GM18867 (cell line): ENCODE data around the gene GPRIN3.
"Not testable (repeated sequence)": the region's sequence is repeated elsewhere in the genome, so short reads cannot be mapped to it uniquely, and the experiment has no call there.

ENCODE experiments used
- ATAC-seq: cut with Tn5 transposase; IDR thresholded peaks from one replicate; pipeline ENCODE4 v1.9.1; 2021; ENCODE audit warnings: mild to moderate bottlenecking, moderate library complexity; ENCODE audit not compliant: unreplicated experiment

The GPRIN3 gene

GRCh38 chr4:89221167-89221867 lies 86.3 kb downstream of the GPRIN3 start:
- ATAC-seq, result no peak

- ATAC-seq, result no peak
Measured at GRCh38 chr4:89218587-89218986, 89.0 kb downstream of the GPRIN3 start.

DNA sequence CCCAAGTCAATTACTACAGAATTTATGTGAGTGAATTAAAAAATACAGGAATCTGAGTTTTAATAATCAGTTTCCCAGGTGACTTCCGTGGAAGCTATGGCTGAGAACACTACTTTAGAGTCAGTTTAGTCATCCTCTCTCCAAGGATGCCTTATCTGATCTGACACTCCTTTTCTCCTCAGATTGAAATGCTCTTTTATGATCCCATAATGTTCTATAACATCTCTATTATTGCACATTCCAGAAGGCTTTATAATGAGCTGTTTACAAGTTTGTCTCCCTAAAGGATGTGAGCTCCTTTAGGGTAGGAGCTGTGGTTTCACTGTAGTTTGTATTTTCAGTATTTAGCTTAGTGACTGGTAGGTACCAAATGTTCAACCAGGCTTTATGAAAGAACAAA lies 90.0 kb downstream of the GPRIN3 start:
- ATAC-seq, result no peak

DNA sequence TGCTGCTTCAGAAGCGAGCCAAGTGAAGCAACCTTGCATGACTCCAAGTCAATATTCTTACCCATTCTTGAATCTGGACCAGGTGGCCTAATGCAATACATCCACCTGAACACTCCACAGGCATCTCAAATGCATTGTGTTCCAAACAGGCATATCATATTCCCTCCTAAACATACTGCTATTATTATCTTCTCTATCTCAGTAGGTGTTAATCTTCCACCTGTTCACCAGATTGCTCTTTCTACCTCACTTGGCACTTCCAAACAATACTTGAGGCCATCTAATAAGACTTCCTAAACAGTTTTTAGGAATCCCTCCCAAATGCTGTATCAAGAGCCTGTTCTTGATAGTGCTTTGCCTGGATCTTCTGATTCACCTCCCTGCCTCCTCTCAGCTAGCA lies 90.7 kb downstream of the GPRIN3 start:
- no peak for ATAC-seq

DNA sequence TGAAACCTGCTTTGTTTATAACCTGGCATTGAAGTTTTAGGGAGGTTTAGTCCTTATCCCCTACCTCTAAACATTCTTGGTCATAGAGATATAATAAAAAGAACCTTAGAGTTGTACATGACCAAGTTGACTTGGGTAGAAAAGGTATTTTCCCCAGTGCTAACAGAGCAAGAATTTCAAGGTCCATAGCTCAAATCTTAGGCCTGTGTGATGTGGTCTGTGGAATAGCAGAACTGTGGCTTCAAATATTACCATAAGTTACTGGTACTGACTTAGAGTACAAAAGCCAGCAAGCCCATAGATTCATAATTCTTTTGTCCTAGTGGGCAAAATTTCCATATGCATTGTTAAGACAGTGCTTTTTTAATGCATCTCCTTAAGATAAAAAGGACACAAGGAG lies 91.2 kb downstream of the GPRIN3 start:
- ATAC-seq, result no peak

DNA sequence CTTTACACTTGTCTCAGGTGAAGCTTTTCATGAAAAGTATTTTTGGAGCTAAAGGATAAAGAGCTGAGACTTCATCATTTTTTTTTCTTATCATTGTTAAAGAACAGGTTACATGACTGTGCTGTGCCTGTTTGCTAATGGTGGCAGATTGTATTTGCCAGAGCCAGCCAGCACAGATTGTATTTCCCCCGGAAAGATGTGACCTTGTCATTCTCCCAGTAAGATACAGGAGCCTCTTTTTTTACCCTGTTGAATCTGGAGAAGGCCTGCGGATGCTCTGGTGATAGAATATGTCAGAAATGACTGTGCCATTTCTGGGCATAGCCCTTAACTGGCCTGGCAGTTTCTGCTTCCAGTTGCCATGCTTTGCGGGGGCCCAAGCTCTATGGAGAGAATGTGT lies 91.9 kb downstream of the GPRIN3 start:
- ATAC-seq, result no peak

DNA sequence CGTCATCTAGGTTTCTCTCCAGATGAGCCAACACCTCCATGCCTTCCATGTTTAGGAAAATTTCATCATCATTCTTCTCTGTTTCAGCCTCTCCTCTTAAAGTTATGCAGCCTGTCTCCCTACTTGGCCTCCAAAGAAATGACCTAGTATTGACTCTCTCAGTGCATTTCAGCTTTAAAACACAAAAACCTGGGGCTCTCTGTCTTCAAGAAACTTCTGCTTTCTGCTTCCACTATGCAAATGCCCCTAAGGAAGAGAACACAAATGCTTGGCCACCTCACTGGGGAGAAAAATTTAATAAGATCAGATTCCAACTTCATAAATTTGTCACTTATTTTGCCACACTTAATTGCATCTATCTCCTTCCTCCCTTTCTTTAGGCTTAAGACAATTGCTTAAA lies 93.3 kb downstream of the GPRIN3 start:
- ATAC-seq, result no peak

- ATAC-seq, result no peak
Measured at GRCh38 chr4:89213382-89213701, 94.3 kb downstream of the GPRIN3 start.

DNA sequence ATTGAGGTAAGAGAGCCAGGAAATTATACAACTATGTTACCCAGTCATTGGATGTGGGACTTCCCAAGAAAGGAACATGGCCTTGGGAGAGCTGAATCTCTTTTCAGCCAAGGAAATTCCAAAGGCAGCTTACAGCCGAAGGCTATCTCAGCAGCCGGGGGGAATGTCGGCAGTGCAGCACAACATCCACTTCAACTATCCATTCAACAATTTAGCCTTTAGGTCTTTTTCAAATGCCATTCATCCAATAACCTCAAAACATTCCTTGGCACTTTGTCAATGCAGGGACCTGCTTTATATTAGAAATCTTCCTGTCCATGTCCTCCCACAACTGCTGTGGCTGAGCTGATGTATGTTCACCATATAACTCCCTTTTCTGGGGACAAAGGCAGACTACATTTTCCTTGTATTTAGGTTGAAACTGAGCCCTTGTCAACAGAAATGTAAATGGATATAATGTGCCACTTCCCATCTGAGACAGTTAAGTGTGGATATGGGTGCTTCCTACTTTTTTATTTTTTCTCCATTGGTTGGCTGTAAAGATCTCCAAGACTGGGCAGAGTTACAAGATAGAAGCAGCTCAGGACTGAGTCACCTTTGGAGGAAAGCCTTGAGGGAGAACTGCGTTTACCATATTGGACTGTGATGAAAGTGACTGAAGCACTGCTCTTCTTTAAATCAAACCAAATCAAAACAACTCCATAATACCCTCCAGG lies 94.8 kb downstream of the GPRIN3 start:
- ATAC-seq, result no peak

DNA sequence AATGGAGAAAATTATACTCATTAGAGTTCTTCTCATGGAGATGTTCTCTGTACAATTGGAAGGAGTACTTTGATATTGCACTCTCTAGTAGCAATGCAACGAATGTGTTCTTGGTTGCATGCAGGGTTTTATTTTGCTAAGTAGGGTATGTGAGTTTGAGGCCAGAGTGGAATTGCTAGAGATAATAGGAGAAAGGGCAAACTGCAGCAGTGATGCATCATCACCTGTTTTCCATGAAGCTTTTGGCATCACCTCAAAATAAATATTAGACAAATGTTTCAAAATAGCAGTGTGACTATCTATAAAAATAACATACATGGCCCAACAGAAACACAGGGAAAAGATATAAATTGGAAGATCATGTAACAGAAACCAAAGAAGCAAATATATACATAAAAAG lies 103.0 kb downstream of the GPRIN3 start:
- no peak for ATAC-seq

DNA sequence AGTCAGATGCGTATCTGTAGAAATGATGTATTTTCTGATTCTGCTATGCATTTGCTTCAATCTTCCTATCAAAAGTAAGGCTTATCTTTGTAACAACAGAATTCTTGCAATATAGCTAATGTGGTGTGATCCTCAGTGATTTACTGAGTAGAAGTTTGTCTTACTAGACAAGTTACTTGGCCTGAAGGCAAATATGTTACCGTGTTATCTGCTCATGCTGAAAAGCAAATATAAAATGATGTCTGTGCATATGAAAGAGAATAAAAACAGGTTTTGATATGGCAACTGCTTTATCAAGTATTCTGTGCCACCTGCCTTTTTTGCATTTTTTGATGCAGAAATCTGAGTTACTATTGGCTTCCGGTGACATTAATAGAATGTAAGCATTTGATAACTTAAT lies 103.7 kb downstream of the GPRIN3 start:
- no peak for ATAC-seq

- ATAC-seq, result not testable (repeated sequence)
Measured at GRCh38 chr4:89199394-89199793, 108.2 kb downstream of the GPRIN3 start.

GRCh38 chr4:89197920-89198319 lies 109.7 kb downstream of the GPRIN3 start:
- ATAC-seq, result no peak

- ATAC-seq, result no peak
Measured at GRCh38 chr4:89196745-89197144, 110.9 kb downstream of the GPRIN3 start.

GRCh38 chr4:89196056-89196674 lies 111.4 kb downstream of the GPRIN3 start:
- no peak for ATAC-seq

DNA sequence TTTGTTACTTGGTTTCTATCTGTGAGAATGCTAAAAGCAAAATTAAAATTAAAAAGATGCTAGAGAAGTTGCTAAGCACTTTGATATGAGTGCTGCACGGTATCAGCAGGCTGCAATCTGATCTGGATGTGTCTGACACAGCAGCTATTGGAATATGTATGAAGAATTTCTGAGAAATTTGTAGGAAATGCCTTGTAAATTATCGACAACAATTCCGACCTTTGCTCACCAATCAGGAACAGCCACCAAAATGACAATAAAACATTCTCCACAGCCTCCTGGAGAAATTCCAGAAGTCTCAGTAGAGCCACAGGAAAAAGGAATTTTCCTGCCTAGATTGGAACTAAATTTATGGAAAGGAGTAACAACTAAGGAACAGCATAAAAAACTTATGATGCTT lies 113.8 kb downstream of the GPRIN3 start:
- no peak for ATAC-seq
